ENCODE results near the gene TSPAN3.

GRCh38 chr15:77004189-77004588, 66.7 kb downstream of the TSPAN3 start:
- TF ChIP-seq CTCF (IDR thresholded peaks at IDR 0.05; ENCODE audit: extremely low read depth in 1 of 2, insufficient read depth in 1 of 2, low read depth in 1 of 2, low read length in 2 of 2) (no peak), EZH2 (IDR thresholded peaks at IDR 0.05; ENCODE audit: borderline replicate concordance, low read depth, low read length, severe bottlenecking) (no peak), JUN (IDR thresholded peaks at IDR 0.05; ENCODE audit: borderline replicate concordance, insufficient read depth, insufficient read length, low read depth) (no peak), POLR2AphosphoS5 (IDR thresholded peaks at IDR 0.05; ENCODE audit: insufficient read depth, low read depth, low read length) (no peak), POLR2A (IDR thresholded peaks at IDR 0.05; ENCODE audit: low read depth, low read length) (no peak), MYC (IDR thresholded peaks at IDR 0.05; ENCODE audit: low read depth, low read length) (no peak), MAX (IDR thresholded peaks at IDR 0.05; ENCODE audit: insufficient read depth, insufficient read length) (no peak), GATA2 (IDR thresholded peaks at IDR 0.05; ENCODE audit: insufficient read depth, insufficient read length, low read depth, low read length) (no peak), FOS (IDR thresholded peaks at IDR 0.05; ENCODE audit: borderline replicate concordance, insufficient read depth, low read length) (no peak)

All from endothelial cell of umbilical vein (primary cell).